Measurements from ENCODE around the gene RINL.

Gene RINL

GRCh38 chr19:38841180-38841766 is 36.8 kb downstream of the RINL start:
- H3K9me3 ChIP-seq (ENCODE audit: control insufficient read depth, low read length) = no peaks in the 10 kb centered on the region
- no peak overlapping the region for H3K27ac ChIP-seq (ENCODE audit: insufficient read depth, low read depth, low read length, poor library complexity, severe bottlenecking)
- H3K4me3 ChIP-seq (ENCODE audit: insufficient read depth, low read depth, low read length) = no peak overlapping the region
- no peaks in the 10 kb centered on the region for H3K27me3 ChIP-seq (ENCODE audit: control insufficient read depth, insufficient read depth, low read length, poor library complexity, severe bottlenecking)
- H3K4me1 ChIP-seq (ENCODE audit: control insufficient read depth, insufficient read depth, low read length) = no peaks in the 10 kb centered on the region
- 97 to 98% methylated on average over 12 of the region's 12 CpGs for WGBS, 2 experiments
- peaks cover 96% of the 10 kb centered on the region for H3K36me3 ChIP-seq (ENCODE audit: control insufficient read depth, insufficient read depth, low read length)

- Histone ChIP-seq H3K27ac (ENCODE audit: insufficient read depth, low read depth, low read length, poor library complexity, severe bottlenecking) (no peak overlapping the region), H3K27me3 (ENCODE audit: control insufficient read depth, insufficient read depth, low read length, poor library complexity, severe bottlenecking) (no peaks in the 10 kb centered on the region), H3K4me3 (ENCODE audit: insufficient read depth, low read depth, low read length) (no peak overlapping the region), H3K9me3 (ENCODE audit: control insufficient read depth, low read length) (no peaks in the 10 kb centered on the region), H3K4me1 (ENCODE audit: control insufficient read depth, insufficient read depth, low read length) (no peaks in the 10 kb centered on the region), H3K36me3 (ENCODE audit: control insufficient read depth, insufficient read depth, low read length) (peaks cover 93% of the 10 kb centered on the region)
- 93 to 98% methylated on average over 5 of the region's 5 CpGs for WGBS, 2 experiments
Measured at GRCh38 chr19:38840583-38840968, 37.5 kb downstream of the RINL start.

GRCh38 chr19:38839816-38840582 is 38.1 kb downstream of the RINL start:
- no peaks in the 10 kb centered on the region for H3K4me1 ChIP-seq (ENCODE audit: control insufficient read depth, insufficient read depth, low read length)
- H3K4me3 ChIP-seq (ENCODE audit: insufficient read depth, low read depth, low read length) = no peak overlapping the region
- H3K9me3 ChIP-seq (ENCODE audit: control insufficient read depth, low read length) = no peaks in the 10 kb centered on the region
- no peaks in the 10 kb centered on the region for H3K27me3 ChIP-seq (ENCODE audit: control insufficient read depth, insufficient read depth, low read length, poor library complexity, severe bottlenecking)
- H3K27ac ChIP-seq (ENCODE audit: insufficient read depth, low read depth, low read length, poor library complexity, severe bottlenecking) = no peak overlapping the region
- 94% methylated on average over 28 of the region's 28 CpGs for WGBS, 2 experiments
- H3K36me3 ChIP-seq (ENCODE audit: control insufficient read depth, insufficient read depth, low read length) = peaks cover 88% of the 10 kb centered on the region

- WGBS, 2 experiments = 95% methylated on average over 12 of the region's 12 CpGs
- no peaks in the 10 kb centered on the region for H3K4me1 ChIP-seq (ENCODE audit: control insufficient read depth, insufficient read depth, low read length)
- peaks cover 79% of the 10 kb centered on the region for H3K36me3 ChIP-seq (ENCODE audit: control insufficient read depth, insufficient read depth, low read length)
- no peaks in the 10 kb centered on the region for H3K27me3 ChIP-seq (ENCODE audit: control insufficient read depth, insufficient read depth, low read length, poor library complexity, severe bottlenecking)
- peak overlapping the region; percentile 50 for H3K27ac ChIP-seq (ENCODE audit: insufficient read depth, low read depth, low read length, poor library complexity, severe bottlenecking)
- H3K4me3 ChIP-seq (ENCODE audit: insufficient read depth, low read depth, low read length) = no peak overlapping the region
- H3K9me3 ChIP-seq (ENCODE audit: control insufficient read depth, low read length) = no peaks in the 10 kb centered on the region
Measured at GRCh38 chr19:38838986-38839761, 38.9 kb downstream of the RINL start.

GRCh38 chr19:38838208-38838985 is 39.7 kb downstream of the RINL start:
- no peak overlapping the region for H3K4me3 ChIP-seq (ENCODE audit: insufficient read depth, low read depth, low read length)
- H3K36me3 ChIP-seq (ENCODE audit: control insufficient read depth, insufficient read depth, low read length) = peaks cover 71% of the 10 kb centered on the region
- H3K27ac ChIP-seq (ENCODE audit: insufficient read depth, low read depth, low read length, poor library complexity, severe bottlenecking) = no peak overlapping the region
- no peaks in the 10 kb centered on the region for H3K9me3 ChIP-seq (ENCODE audit: control insufficient read depth, low read length)
- 93 to 95% methylated on average over 19 of the region's 19 CpGs for WGBS, 2 experiments
- H3K4me1 ChIP-seq (ENCODE audit: control insufficient read depth, insufficient read depth, low read length) = no peaks in the 10 kb centered on the region
- no peaks in the 10 kb centered on the region for H3K27me3 ChIP-seq (ENCODE audit: control insufficient read depth, insufficient read depth, low read length, poor library complexity, severe bottlenecking)

GRCh38 chr19:38837656-38838121 is 40.4 kb downstream of the RINL start:
- H3K4me1 ChIP-seq (ENCODE audit: control insufficient read depth, insufficient read depth, low read length) = no peaks in the 10 kb centered on the region
- no peaks in the 10 kb centered on the region for H3K9me3 ChIP-seq (ENCODE audit: control insufficient read depth, low read length)
- no peaks in the 10 kb centered on the region for H3K27me3 ChIP-seq (ENCODE audit: control insufficient read depth, insufficient read depth, low read length, poor library complexity, severe bottlenecking)
- no peak overlapping the region for H3K4me3 ChIP-seq (ENCODE audit: insufficient read depth, low read depth, low read length)
- H3K36me3 ChIP-seq (ENCODE audit: control insufficient read depth, insufficient read depth, low read length) = peaks cover 64% of the 10 kb centered on the region
- 96 to 97% methylated on average over 7 of the region's 7 CpGs for WGBS, 2 experiments
- H3K27ac ChIP-seq (ENCODE audit: insufficient read depth, low read depth, low read length, poor library complexity, severe bottlenecking) = no peak overlapping the region

- Histone ChIP-seq H3K4me1 (ENCODE audit: control insufficient read depth, insufficient read depth, low read length) (no peaks in the 10 kb centered on the region), H3K27ac (ENCODE audit: insufficient read depth, low read depth, low read length, poor library complexity, severe bottlenecking) (no peak overlapping the region), H3K9me3 (ENCODE audit: control insufficient read depth, low read length) (no peaks in the 10 kb centered on the region), H3K36me3 (ENCODE audit: control insufficient read depth, insufficient read depth, low read length) (peaks cover 59% of the 10 kb centered on the region), H3K4me3 (ENCODE audit: insufficient read depth, low read depth, low read length) (no peak overlapping the region), H3K27me3 (ENCODE audit: control insufficient read depth, insufficient read depth, low read length, poor library complexity, severe bottlenecking) (no peaks in the 10 kb centered on the region)
- 96% methylated on average over 6 of the region's 6 CpGs for WGBS, 2 experiments
Measured at GRCh38 chr19:38836983-38837626, 41.0 kb downstream of the RINL start.

- no peaks in the 10 kb centered on the region for H3K27me3 ChIP-seq (ENCODE audit: control insufficient read depth, insufficient read depth, low read length, poor library complexity, severe bottlenecking)
- 95 to 97% methylated on average over 7 to 8 of the region's 8 CpGs for WGBS, 2 experiments
- H3K4me1 ChIP-seq (ENCODE audit: control insufficient read depth, insufficient read depth, low read length) = no peaks in the 10 kb centered on the region
- peaks cover 51% of the 10 kb centered on the region for H3K36me3 ChIP-seq (ENCODE audit: control insufficient read depth, insufficient read depth, low read length)
- no peaks in the 10 kb centered on the region for H3K9me3 ChIP-seq (ENCODE audit: control insufficient read depth, low read length)
- H3K4me3 ChIP-seq (ENCODE audit: insufficient read depth, low read depth, low read length) = no peak overlapping the region
- peak overlapping the region; percentile 16 for H3K27ac ChIP-seq (ENCODE audit: insufficient read depth, low read depth, low read length, poor library complexity, severe bottlenecking)
Measured at GRCh38 chr19:38836159-38836982, 41.7 kb downstream of the RINL start.

- 97 to 98% methylated on average over 6 of the region's 6 CpGs for WGBS, 2 experiments
- H3K27me3 ChIP-seq (ENCODE audit: control insufficient read depth, insufficient read depth, low read length, poor library complexity, severe bottlenecking) = no peaks in the 10 kb centered on the region
- H3K4me3 ChIP-seq (ENCODE audit: insufficient read depth, low read depth, low read length) = no peak overlapping the region
- no peak overlapping the region for H3K27ac ChIP-seq (ENCODE audit: insufficient read depth, low read depth, low read length, poor library complexity, severe bottlenecking)
- no peaks in the 10 kb centered on the region for H3K9me3 ChIP-seq (ENCODE audit: control insufficient read depth, low read length)
- no peaks in the 10 kb centered on the region for H3K4me1 ChIP-seq (ENCODE audit: control insufficient read depth, insufficient read depth, low read length)
- H3K36me3 ChIP-seq (ENCODE audit: control insufficient read depth, insufficient read depth, low read length) = peaks cover 40% of the 10 kb centered on the region
Measured at GRCh38 chr19:38834590-38834989, 43.5 kb downstream of the RINL start.

All from ectodermal cell (in vitro differentiated cells).